ENCODE results near the gene CNTN1.

The CNTN1 gene

GRCh38 chr12:40768125-40768864, 76.1 kb downstream of the CNTN1 start:
- no peak for DNase-seq (ENCODE audit: low read depth, low spot score)

DNA sequence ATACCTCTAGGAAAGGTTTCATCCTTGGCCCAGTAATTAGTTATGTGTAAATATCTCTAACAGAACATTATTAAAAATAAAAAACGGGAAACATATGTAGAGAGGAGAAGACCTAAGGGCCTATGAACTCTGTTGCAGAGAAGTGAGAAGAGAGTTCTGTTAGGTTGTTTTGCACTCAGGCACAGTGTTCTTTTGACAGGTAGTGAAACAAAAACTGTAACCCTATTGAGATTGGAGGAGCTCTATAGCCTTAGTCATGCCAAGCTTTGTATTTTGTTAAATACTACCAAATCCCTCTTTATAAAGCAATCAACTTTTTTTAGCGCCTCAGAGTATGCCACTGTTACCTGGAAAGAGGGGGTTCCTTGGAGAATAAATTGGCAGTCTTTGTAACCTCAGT, 77.6 kb downstream of the CNTN1 start:
- no peak for DNase-seq (ENCODE audit: low read depth, low spot score)

DNA sequence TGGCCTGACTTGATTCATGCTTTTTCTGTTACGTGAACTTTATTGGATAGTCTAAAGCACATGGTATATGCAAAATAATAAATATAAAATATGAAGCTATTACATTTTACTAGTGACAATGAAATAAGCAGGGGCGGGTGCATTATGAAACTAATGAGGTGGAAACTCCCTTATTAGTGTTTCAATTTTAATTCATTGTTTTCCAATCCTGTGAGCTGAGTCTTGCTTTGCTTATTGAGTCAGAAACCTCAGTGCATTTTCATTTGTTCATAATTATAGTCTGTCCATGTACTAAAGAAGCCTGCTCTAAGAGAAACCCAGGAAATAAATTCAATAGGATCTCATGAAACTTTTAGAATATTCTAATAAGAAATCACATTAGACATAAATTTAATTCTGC, 78.5 kb downstream of the CNTN1 start:
- no peak for DNase-seq (ENCODE audit: low read depth, low spot score)

GRCh38 chr12:40775661-40776060, 83.4 kb downstream of the CNTN1 start:
- DNase-seq (ENCODE audit: low read depth, low spot score), result no peak

- DNase-seq (ENCODE audit: low read depth, low spot score), result no peak
Observed at GRCh38 chr12:40784102-40784501, 91.9 kb downstream of the CNTN1 start.

DNA sequence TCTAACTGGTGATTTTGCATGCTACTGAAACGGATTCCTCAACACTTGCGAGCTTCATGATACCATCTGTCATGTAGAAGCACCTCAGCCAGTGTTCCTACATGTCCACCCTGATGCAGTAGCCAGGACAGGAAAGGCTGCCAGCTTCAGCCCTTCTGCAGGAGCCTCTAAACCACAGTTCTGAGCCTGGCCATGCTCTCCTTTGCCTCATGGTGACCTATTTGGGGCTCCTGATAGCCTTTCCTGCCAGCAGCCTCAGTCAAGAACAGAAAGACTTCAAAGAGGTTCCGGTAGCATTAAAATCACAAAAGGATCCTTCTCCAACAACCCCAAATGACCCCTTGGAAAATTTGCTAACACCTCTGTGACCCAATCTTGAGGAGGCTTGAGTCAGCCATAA, 96.0 kb downstream of the CNTN1 start:
- peak; percentile 65 for DNase-seq (ENCODE audit: low read depth, low spot score)

DNA sequence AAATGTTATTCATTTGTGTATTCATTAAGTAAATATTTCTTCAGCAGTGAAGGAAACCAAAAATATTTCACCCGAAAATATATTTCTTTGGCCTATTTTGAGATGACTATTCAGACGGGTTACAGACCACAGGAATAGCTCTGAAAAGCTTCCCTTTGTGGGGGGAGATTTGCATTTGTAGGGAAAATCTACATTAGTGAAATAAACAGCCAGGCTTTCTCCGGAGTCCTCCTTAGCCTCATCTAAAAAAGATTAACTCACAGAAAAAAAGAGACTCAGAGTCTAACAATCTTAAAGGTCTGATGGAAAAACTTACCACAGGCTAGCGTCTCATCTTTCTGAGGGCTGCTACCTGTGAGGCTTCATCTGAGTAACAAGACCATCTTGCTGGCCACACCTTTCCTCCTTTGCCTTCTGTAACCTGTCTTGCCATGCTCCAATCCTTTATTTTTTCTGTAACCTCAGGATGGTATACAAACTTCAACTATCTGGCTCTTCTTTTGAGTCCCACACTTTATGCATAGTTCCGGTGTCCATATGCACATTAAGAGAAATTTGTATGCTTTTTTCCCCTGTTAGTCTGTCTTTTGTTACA, 100.7 kb downstream of the CNTN1 start:
- no peak for DNase-seq (ENCODE audit: low read depth, low spot score)

DNA sequence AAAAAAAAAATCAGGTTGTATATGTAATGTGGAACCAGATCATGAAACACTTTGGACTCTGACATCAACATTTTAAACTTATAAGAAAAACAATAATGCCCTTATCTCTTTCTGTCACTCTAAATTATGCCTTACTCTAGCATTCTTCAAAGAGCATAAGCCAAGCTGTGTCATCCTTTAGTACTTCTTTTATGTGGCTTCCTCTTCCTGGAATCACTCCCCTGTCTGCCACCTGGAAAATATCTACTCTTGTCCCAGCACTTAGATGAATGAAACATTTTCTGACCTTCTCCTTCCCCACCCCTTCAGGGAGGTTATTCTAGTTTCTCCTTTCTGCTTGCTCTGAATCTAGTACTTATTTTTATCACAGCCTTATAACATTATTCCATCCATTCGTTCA, 101.2 kb downstream of the CNTN1 start:
- DNase-seq (ENCODE audit: low read depth, low spot score), result no peak

- no peak for DNase-seq (ENCODE audit: low read depth, low spot score)
Observed at GRCh38 chr12:40794087-40794486, 101.8 kb downstream of the CNTN1 start.

- no peak for DNase-seq (ENCODE audit: low read depth, low spot score)
Observed at GRCh38 chr12:40801082-40801481, 108.8 kb downstream of the CNTN1 start.

DNA sequence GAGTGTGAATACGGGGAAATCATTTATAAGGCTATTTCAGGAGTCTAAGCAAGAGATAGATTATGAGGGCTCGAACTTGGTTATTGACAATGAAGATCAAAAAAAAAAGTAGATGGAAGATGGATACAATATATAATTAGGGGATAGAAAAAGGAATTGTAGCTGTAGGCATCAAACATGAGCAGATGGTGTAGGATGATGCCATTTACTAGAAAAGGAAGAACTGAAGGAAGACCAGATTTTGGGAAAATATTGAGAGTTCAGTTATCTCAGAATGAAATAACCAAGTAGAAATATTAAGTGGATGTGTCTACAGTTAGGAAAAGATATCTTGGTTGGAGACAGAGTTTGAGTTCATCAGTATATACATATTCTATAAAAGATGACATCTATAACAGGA, 109.6 kb downstream of the CNTN1 start:
- DNase-seq (ENCODE audit: low read depth, low spot score), result no peak

- DNase-seq (ENCODE audit: low read depth, low spot score), result no peak
Observed at GRCh38 chr12:40802656-40803055, 110.4 kb downstream of the CNTN1 start.

- peak; percentile 97 for DNase-seq (ENCODE audit: low read depth, low spot score)
Observed at GRCh38 chr12:40819436-40820108, 127.3 kb downstream of the CNTN1 start.

GRCh38 chr12:40820794-40821484, 128.7 kb downstream of the CNTN1 start:
- DNase-seq (ENCODE audit: low read depth, low spot score), result no peak

DNA sequence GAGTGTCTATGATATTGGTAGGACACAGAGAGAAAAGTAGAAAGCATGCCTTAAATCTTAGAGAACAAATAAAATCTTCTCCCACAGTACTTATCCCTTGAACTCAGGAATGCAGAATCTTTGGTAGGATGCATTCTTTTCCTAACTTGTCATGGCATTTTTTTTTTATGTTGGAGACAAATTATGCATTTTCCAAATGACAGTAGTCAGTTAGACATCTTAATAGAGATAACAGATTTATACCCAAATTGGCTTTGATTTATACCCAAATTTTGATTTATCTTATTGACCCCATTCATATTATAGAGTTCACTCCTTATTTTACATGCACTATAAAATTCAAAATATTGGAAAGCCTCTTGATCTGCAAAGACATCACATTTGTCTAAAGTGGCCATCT, 132.9 kb downstream of the CNTN1 start:
- DNase-seq (ENCODE audit: low read depth, low spot score), result no peak

DNA sequence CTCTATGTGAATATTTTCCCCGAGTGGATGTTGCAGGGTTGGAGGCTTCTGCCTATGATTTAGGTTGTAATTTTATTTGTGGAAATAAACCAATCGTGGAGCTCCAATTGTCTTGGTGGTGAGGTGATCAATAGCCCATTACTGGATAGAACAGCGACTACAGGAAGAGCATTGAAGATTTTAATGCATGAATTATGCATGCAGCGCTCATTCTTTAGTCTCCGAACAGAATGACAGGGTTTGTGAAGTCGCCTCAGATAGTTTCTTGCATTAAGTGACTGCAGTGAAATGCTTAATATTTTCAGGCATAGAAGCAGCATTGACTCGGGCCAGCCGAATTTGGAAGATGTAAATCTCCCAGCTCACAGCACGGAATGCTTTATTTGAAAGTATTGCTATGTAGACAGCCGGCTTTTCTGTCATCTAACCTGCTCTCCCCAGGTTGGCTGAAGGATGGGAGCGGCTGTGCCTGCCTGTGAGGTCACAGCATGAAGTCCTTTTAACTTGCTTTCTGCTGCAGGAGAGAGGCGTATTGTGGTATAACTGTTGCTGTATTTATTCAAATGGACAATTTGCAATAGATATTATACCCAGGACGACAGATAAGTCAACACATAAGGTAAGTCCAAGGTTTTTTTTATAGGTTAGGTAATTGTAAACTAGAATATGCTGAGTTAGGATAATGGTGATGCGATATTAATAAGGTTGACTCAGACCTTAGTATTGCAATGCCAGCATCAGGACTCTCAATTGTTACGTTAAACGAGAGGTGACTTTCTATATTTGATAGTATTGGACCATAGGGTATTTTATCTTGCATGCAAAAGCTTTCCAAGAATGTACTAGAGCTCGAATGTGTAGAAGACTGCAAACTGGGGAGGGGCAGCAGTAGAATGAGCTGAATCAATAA, 135.7 kb downstream of the CNTN1 start:
- DNase-seq (ENCODE audit: low read depth, low spot score), result no peak

DNA sequence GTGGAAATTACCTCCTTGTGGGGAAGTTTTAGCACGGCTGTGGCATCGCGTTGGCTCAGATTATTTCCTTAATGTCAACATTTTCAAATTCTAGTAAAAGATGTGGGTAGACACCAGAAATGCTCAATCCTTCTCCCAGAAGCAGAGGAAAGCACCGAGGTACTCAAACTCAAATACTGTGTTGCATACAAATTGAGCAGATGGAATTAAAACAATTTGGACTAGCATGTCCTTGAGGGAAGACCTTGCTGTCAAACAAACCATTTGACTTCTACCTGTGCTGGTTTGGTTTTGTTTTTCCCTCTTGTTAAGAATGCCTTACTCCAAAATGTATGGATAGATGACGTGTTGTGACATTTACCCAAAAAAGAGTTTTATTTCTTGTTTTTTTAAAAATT, 136.4 kb downstream of the CNTN1 start:
- DNase-seq (ENCODE audit: low read depth, low spot score), result no peak

DNA sequence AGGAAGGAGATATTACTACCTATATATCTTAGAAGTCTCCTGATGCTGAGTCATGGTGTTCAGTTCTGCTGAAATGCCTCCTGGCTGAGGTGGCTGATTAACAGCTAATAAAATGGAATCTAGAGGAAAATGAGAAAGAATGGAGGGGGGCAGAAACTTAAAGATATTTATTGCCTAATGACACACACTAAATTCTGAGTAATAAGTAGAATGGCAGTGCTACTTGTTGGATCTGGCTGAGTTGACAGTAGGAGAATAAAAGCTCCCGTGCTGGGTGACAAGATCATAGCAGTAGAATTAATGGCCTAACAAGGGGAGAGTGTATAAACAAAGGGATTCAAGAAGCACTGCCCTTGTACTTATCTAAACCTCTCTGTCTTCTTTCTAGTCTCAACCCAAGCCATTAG, 137.5 kb downstream of the CNTN1 start:
- DNase-seq (ENCODE audit: low read depth, low spot score), result no peak

GRCh38 chr12:40831916-40832315, 139.7 kb downstream of the CNTN1 start:
- DNase-seq (ENCODE audit: low read depth, low spot score), result no peak

DNA sequence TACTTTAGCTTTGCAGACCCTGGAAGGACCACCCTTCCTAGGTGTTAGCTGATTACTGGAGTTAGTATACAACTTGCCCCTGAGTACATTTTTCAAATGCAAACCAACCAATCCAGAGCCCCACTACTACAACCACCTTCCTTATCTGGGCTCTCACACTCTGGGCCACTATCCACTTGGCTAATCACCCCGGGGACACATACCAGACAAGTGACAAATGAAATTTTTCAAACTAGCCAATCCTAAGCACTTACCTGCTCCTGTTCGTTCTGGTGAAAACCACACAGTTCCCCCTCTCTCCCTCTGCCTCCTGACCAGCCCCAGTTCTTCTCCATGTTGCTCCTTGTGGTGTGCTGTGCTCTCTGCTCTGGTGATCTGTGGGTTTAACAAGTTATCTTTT, 140.4 kb downstream of the CNTN1 start:
- DNase-seq (ENCODE audit: low read depth, low spot score), result no peak

- DNase-seq (ENCODE audit: low read depth, low spot score), result no peak
Observed at GRCh38 chr12:40833818-40834217, 141.6 kb downstream of the CNTN1 start.
